Measurements from ENCODE around the gene WDFY4.

GRCh38 chr10:48763403-48763965, 78.8 kb downstream of the WDFY4 start:
- TF ChIP-seq TOX (CRISPR knock-in tag; IDR thresholded peaks at IDR 0.05; ENCODE audit: borderline replicate concordance) (no peak), POU6F1 (CRISPR knock-in tag; IDR thresholded peaks at IDR 0.05; ENCODE audit: borderline replicate concordance, low read depth) (no peak), ZFP30 (CRISPR knock-in tag; IDR thresholded peaks at IDR 0.05) (no peak), ZNF565 (CRISPR knock-in tag; conservative IDR thresholded peaks at IDR 0.05; ENCODE audit: low read depth) (no peak), SNAI2 (CRISPR knock-in tag; IDR thresholded peaks at IDR 0.05) (no peak), TSHZ2 (CRISPR knock-in tag; IDR thresholded peaks at IDR 0.05) (no peak), CREB5 (CRISPR knock-in tag; IDR thresholded peaks at IDR 0.05; ENCODE audit: low read depth) (no peak), PATZ1 (CRISPR knock-in tag; IDR thresholded peaks at IDR 0.05; ENCODE audit: borderline replicate concordance) (no peak), PPARA (CRISPR knock-in tag; IDR thresholded peaks at IDR 0.05; ENCODE audit: borderline replicate concordance) (no peak), GLIS3 (CRISPR knock-in tag; IDR thresholded peaks at IDR 0.05) (no peak)
